Measurements from ENCODE around the gene CXCL14.

The CXCL14 gene

GRCh38 chr5:135565266-135565665 is 13.5 kb downstream of the CXCL14 start:
- Mint-ChIP-seq H3K27ac (no peak overlapping the region), H3K4me3 (no peak overlapping the region), H3K4me1 (peaks cover 10% of the 10 kb centered on the region), H3K36me3 (no peaks in the 10 kb centered on the region), H3K27me3 (peaks cover under 1% of the 10 kb centered on the region), H3K9me3 (no peaks in the 10 kb centered on the region)

- Mint-ChIP-seq H3K27ac (no peak overlapping the region), H3K9me3 (no peaks in the 10 kb centered on the region), H3K4me3 (no peak overlapping the region), H3K36me3 (no peaks in the 10 kb centered on the region), H3K4me1 (peaks cover 10% of the 10 kb centered on the region), H3K27me3 (peaks cover 5% of the 10 kb centered on the region)
Measured at GRCh38 chr5:135564331-135564730, 14.5 kb downstream of the CXCL14 start.

- H3K4me1 Mint-ChIP-seq: peaks cover 9% of the 10 kb centered on the region
- no peaks in the 10 kb centered on the region for H3K9me3 Mint-ChIP-seq
- H3K27me3 Mint-ChIP-seq: peaks cover 13% of the 10 kb centered on the region
- no peak overlapping the region for H3K27ac Mint-ChIP-seq
- no peak overlapping the region for H3K4me3 Mint-ChIP-seq
- no peaks in the 10 kb centered on the region for H3K36me3 Mint-ChIP-seq
Measured at GRCh38 chr5:135561266-135561665, 17.5 kb downstream of the CXCL14 start.

- H3K36me3 Mint-ChIP-seq: no peaks in the 10 kb centered on the region
- H3K9me3 Mint-ChIP-seq: no peaks in the 10 kb centered on the region
Measured at GRCh38 chr5:135560858-135561257, 17.9 kb downstream of the CXCL14 start.

GRCh38 chr5:135559354-135559753 is 19.4 kb downstream of the CXCL14 start:
- Mint-ChIP-seq H3K4me1 (peaks cover 6% of the 10 kb centered on the region), H3K4me3 (no peak overlapping the region), H3K27ac (no peak overlapping the region), H3K9me3 (no peaks in the 10 kb centered on the region), H3K27me3 (peaks cover 17% of the 10 kb centered on the region), H3K36me3 (no peaks in the 10 kb centered on the region)

More at GRCh38 chr5:135560858-135561257, 17.9 kb downstream of the CXCL14 start:
- Mint-ChIP-seq H3K4me1 (peaks cover 6% of the 10 kb centered on the region), H3K27me3 (peaks cover 13% of the 10 kb centered on the region), H3K4me3 (no peak overlapping the region), H3K27ac (no peak overlapping the region)

- no peaks in the 10 kb centered on the region for H3K9me3 Mint-ChIP-seq
- no peak overlapping the region for H3K27ac Mint-ChIP-seq
- H3K4me1 Mint-ChIP-seq: peaks cover 6% of the 10 kb centered on the region
- no peak overlapping the region for H3K4me3 Mint-ChIP-seq
- peaks cover 20% of the 10 kb centered on the region for H3K27me3 Mint-ChIP-seq
- H3K36me3 Mint-ChIP-seq: no peaks in the 10 kb centered on the region
Measured at GRCh38 chr5:135557076-135557838, 21.5 kb downstream of the CXCL14 start.

GRCh38 chr5:135556620-135557019 is 22.2 kb downstream of the CXCL14 start:
- no peak overlapping the region for H3K27ac Mint-ChIP-seq
- H3K27me3 Mint-ChIP-seq: peaks cover 25% of the 10 kb centered on the region
- no peak overlapping the region for H3K4me3 Mint-ChIP-seq
- no peaks in the 10 kb centered on the region for H3K36me3 Mint-ChIP-seq
- H3K9me3 Mint-ChIP-seq: no peaks in the 10 kb centered on the region
- peaks cover 6% of the 10 kb centered on the region for H3K4me1 Mint-ChIP-seq

GRCh38 chr5:135555530-135555929 is 23.3 kb downstream of the CXCL14 start:
- Mint-ChIP-seq H3K9me3 (no peaks in the 10 kb centered on the region), H3K4me3 (no peak overlapping the region), H3K4me1 (peaks cover under 1% of the 10 kb centered on the region), H3K27ac (no peak overlapping the region), H3K36me3 (no peaks in the 10 kb centered on the region), H3K27me3 (peaks cover 29% of the 10 kb centered on the region)

- H3K27ac Mint-ChIP-seq: no peak overlapping the region
- H3K36me3 Mint-ChIP-seq: no peaks in the 10 kb centered on the region
- no peaks in the 10 kb centered on the region for H3K4me1 Mint-ChIP-seq
- no peak overlapping the region for H3K4me3 Mint-ChIP-seq
- H3K9me3 Mint-ChIP-seq: no peaks in the 10 kb centered on the region
- H3K27me3 Mint-ChIP-seq: peaks cover 33% of the 10 kb centered on the region
Measured at GRCh38 chr5:135553688-135554462, 24.9 kb downstream of the CXCL14 start.

GRCh38 chr5:135551593-135552447 is 27.0 kb downstream of the CXCL14 start:
- H3K27me3 Mint-ChIP-seq: peaks cover 34% of the 10 kb centered on the region
- H3K36me3 Mint-ChIP-seq: no peaks in the 10 kb centered on the region
- H3K27ac Mint-ChIP-seq: no peak overlapping the region
- H3K9me3 Mint-ChIP-seq: no peaks in the 10 kb centered on the region
- H3K4me1 Mint-ChIP-seq: no peaks in the 10 kb centered on the region
- H3K4me3 Mint-ChIP-seq: no peak overlapping the region

GRCh38 chr5:135549413-135549812 is 29.4 kb downstream of the CXCL14 start:
- Mint-ChIP-seq H3K4me1 (peaks cover under 1% of the 10 kb centered on the region), H3K36me3 (no peaks in the 10 kb centered on the region), H3K27ac (no peak overlapping the region), H3K4me3 (no peak overlapping the region), H3K27me3 (peaks cover 48% of the 10 kb centered on the region), H3K9me3 (no peaks in the 10 kb centered on the region)

GRCh38 chr5:135547590-135548254 is 31.1 kb downstream of the CXCL14 start:
- Mint-ChIP-seq H3K27ac (no peak overlapping the region), H3K9me3 (no peaks in the 10 kb centered on the region), H3K4me3 (no peak overlapping the region), H3K27me3 (peaks cover 56% of the 10 kb centered on the region), H3K4me1 (peaks cover 12% of the 10 kb centered on the region), H3K36me3 (no peaks in the 10 kb centered on the region)

GRCh38 chr5:135546912-135547311 is 31.9 kb downstream of the CXCL14 start:
- no peak overlapping the region for H3K4me3 Mint-ChIP-seq
- no peaks in the 10 kb centered on the region for H3K36me3 Mint-ChIP-seq
- H3K4me1 Mint-ChIP-seq: peaks cover 12% of the 10 kb centered on the region
- H3K27me3 Mint-ChIP-seq: peaks cover 55% of the 10 kb centered on the region
- no peaks in the 10 kb centered on the region for H3K9me3 Mint-ChIP-seq
- H3K27ac Mint-ChIP-seq: no peak overlapping the region

GRCh38 chr5:135546101-135546500 is 32.7 kb downstream of the CXCL14 start:
- Mint-ChIP-seq H3K27me3 (peaks cover 58% of the 10 kb centered on the region), H3K4me3 (no peak overlapping the region)

GRCh38 chr5:135545099-135545498 is 33.7 kb downstream of the CXCL14 start:
- Mint-ChIP-seq H3K9me3 (no peaks in the 10 kb centered on the region), H3K4me3 (peak overlapping the region; percentile 86), H3K4me1 (peaks cover 12% of the 10 kb centered on the region), H3K27ac (no peak overlapping the region), H3K27me3 (peaks cover 63% of the 10 kb centered on the region), H3K36me3 (no peaks in the 10 kb centered on the region)

More at GRCh38 chr5:135546101-135546500, 32.7 kb downstream of the CXCL14 start:
- no peaks in the 10 kb centered on the region for H3K36me3 Mint-ChIP-seq
- H3K9me3 Mint-ChIP-seq: no peaks in the 10 kb centered on the region
- H3K4me1 Mint-ChIP-seq: peaks cover 12% of the 10 kb centered on the region
- no peak overlapping the region for H3K27ac Mint-ChIP-seq
